Endothelial cell of hepatic sinusoid (primary cell): ENCODE data around the gene ZNF787.

ENCODE experiments used
- in situ Hi-C: cut with HindIII; loops from 2 replicates; pipeline ENCODE4 v1.10.0; 2017; ENCODE audit warnings: low sequenced_read_pairs

Gene ZNF787

GRCh38 chr19:56091751-56092546, 29.1 kb downstream of the ZNF787 start:
- in situ Hi-C loops: no loop called here

GRCh38 chr19:56091066-56091490, 30.0 kb downstream of the ZNF787 start:
- in situ Hi-C loops: no loop called here

- in situ Hi-C loops: no loop called here
These were observed 31.8 kb downstream of the ZNF787 start for GRCh38 chr19:56089344-56089743.

GRCh38 chr19:56088497-56089215, 32.4 kb downstream of the ZNF787 start:
- in situ Hi-C loops: no loop called here

GRCh38 chr19:56087647-56088496, 33.2 kb downstream of the ZNF787 start:
- in situ Hi-C loops: no loop called here

- in situ Hi-C loops: no loop called here
These were observed 34.2 kb downstream of the ZNF787 start for GRCh38 chr19:56086671-56087430.

GRCh38 chr19:56085571-56086275, 35.4 kb downstream of the ZNF787 start:
- in situ Hi-C loops: no loop called here

GRCh38 chr19:56084835-56085536, 36.1 kb downstream of the ZNF787 start:
- in situ Hi-C loops: no loop called here

GRCh38 chr19:56083668-56084067, 37.4 kb downstream of the ZNF787 start:
- in situ Hi-C loops: no loop called here

GRCh38 chr19:56080669-56081401, 40.3 kb downstream of the ZNF787 start:
- in situ Hi-C loops: no loop called here

GRCh38 chr19:56079609-56080008, 41.5 kb downstream of the ZNF787 start:
- in situ Hi-C loops: no loop called here

GRCh38 chr19:56076498-56076897, 44.6 kb downstream of the ZNF787 start:
- in situ Hi-C loops: no loop called here

GRCh38 chr19:56071151-56071550, 49.9 kb downstream of the ZNF787 start:
- in situ Hi-C loops: no loop called here

GRCh38 chr19:56069642-56070041, 51.5 kb downstream of the ZNF787 start:
- in situ Hi-C loops: loop anchor here (5.0 to 10.0 kb wide), 2 partner anchors 103 to 135 kb away; partner anchors contain the start of gene ZSCAN5C

- in situ Hi-C loops: loop anchor here (5.0 to 10.0 kb wide), 2 partner anchors 106 to 138 kb away; partner anchors contain the start of gene ZSCAN5C
These were observed 54.7 kb downstream of the ZNF787 start for GRCh38 chr19:56066152-56067023.

GRCh38 chr19:56053596-56053995, 67.5 kb downstream of the ZNF787 start:
- in situ Hi-C loops: no loop called here
